Upper lobe of right lung (tissue), 1 donor: ENCODE results near the gene ADSL. TPM values are rescaled to one million over a fixed set of nuclear protein-coding genes. Genes with fewer than 3 reads are reported as not detected.

Source experiments
- ATAC-seq: fragments of 200-7000 bp; cut with Tn5 transposase; one replicate; pipeline ENCODE4 v1.9.1; 2020; ENCODE audit warnings: mild to moderate bottlenecking, moderate library complexity
- DNase-seq: peaks from one replicate; pipeline ENCODE4 v3.0.0-alpha.2; 2020
- H3K27ac ChIP-seq: fragments of 200-600 bp; one replicate; pipeline ENCODE4 v1.8.0; 2022
- H3K27me3 ChIP-seq: fragments of 200-600 bp; one replicate; pipeline ENCODE4 v1.8.0; 2022; ENCODE audit warnings: mild to moderate bottlenecking
- H3K36me3 ChIP-seq: fragments of 200-600 bp; one replicate; pipeline ENCODE4 v1.8.0; 2022
- H3K4me1 ChIP-seq: fragments of 200-600 bp; one replicate; pipeline ENCODE4 v1.8.0; 2022
- H3K4me3 ChIP-seq: fragments of 200-600 bp; one replicate; pipeline ENCODE4 v1.8.0; 2022; ENCODE audit warnings: mild to moderate bottlenecking
- H3K9me3 ChIP-seq: fragments of 200-600 bp; one replicate; pipeline ENCODE4 v1.8.0; 2022
- CTCF ChIP-seq: fragments of 200-600 bp; IDR thresholded peaks from one replicate; pipeline ENCODE4 v1.8.0; 2022; ENCODE audit warnings: antibody characterized with exemption
- intact Hi-C: fragments of 100-400 bp; cut with DNase I; formaldehyde crosslinking; loops from one replicate; pipeline ENCODE4 v1.11.0; 2022
- total RNA-seq: library from RNA; stranded (reverse); fragmentation: NEBNext Ultra II Directional; extraction: Animal tissue kit (Norgen Biotek cat#: 25700); gene quantifications from one replicate; pipeline ENCODE4 v1.2.1, GENCODE V29; 2021
- donor health status: DM: no; HTN: yes; CAD: no; lungs with severe emphysema.

Gene ADSL
- total RNA-seq, 1 donor from 2014 or later = 38.7 TPM

- Histone ChIP-seq H3K36me3 (no peaks in the 10 kb centered on the region), H3K9me3 (no peaks in the 10 kb centered on the region), H3K4me3 (no peak overlapping the region), H3K4me1 (peaks cover 20% of the 10 kb centered on the region), H3K27ac (no peak overlapping the region), H3K27me3 (no peaks in the 10 kb centered on the region)
- no peak for DNase-seq
- TF ChIP-seq CTCF = no peak
- intact Hi-C loops = no loop called here
- ATAC-seq = peak; percentile 77
Observed at GRCh38 chr22:40387746-40388145, 41.4 kb downstream of the ADSL start.

- no peak for TF ChIP-seq CTCF
- no peaks in the 10 kb centered on the region for H3K36me3 ChIP-seq
- intact Hi-C loops = no loop called here
- DNase-seq = no peak
- peaks cover 20% of the 10 kb centered on the region for H3K4me1 ChIP-seq
- H3K9me3 ChIP-seq = no peaks in the 10 kb centered on the region
- no peaks in the 10 kb centered on the region for H3K27me3 ChIP-seq
- H3K4me3 ChIP-seq = no peak overlapping the region
- ATAC-seq = no peak
- H3K27ac ChIP-seq = no peak overlapping the region
Observed at GRCh38 chr22:40388231-40388630, 41.9 kb downstream of the ADSL start.

- ATAC-seq (no peak), DNase-seq (no peak)
- Histone ChIP-seq H3K36me3 (no peaks in the 10 kb centered on the region), H3K9me3 (no peaks in the 10 kb centered on the region), H3K4me3 (no peak overlapping the region), H3K4me1 (peaks cover 5% of the 10 kb centered on the region), H3K27ac (no peak overlapping the region), H3K27me3 (no peaks in the 10 kb centered on the region)
- intact Hi-C loops = no loop called here
- TF ChIP-seq CTCF = no peak
Observed at GRCh38 chr22:40391417-40391816, 45.1 kb downstream of the ADSL start.

- intact Hi-C loops = no loop called here
- H3K27ac ChIP-seq = no peak overlapping the region
- no peaks in the 10 kb centered on the region for H3K9me3 ChIP-seq
- ATAC-seq = no peak
- H3K4me3 ChIP-seq = no peak overlapping the region
- H3K36me3 ChIP-seq = no peaks in the 10 kb centered on the region
- TF ChIP-seq CTCF = no peak
- H3K4me1 ChIP-seq = peaks cover 12% of the 10 kb centered on the region
- DNase-seq = no peak
- no peaks in the 10 kb centered on the region for H3K27me3 ChIP-seq
Observed at GRCh38 chr22:40392618-40393017, 46.3 kb downstream of the ADSL start.

- intact Hi-C loops = no loop called here
- H3K36me3 ChIP-seq = no peaks in the 10 kb centered on the region
- ATAC-seq = no peak
- no peak for TF ChIP-seq CTCF
- DNase-seq = no peak
- peaks cover 8% of the 10 kb centered on the region for H3K4me1 ChIP-seq
- H3K9me3 ChIP-seq = no peaks in the 10 kb centered on the region
- H3K4me3 ChIP-seq = no peak overlapping the region
- no peak overlapping the region for H3K27ac ChIP-seq
- no peaks in the 10 kb centered on the region for H3K27me3 ChIP-seq
Observed at GRCh38 chr22:40394607-40395006, 48.3 kb downstream of the ADSL start.

- Histone ChIP-seq H3K36me3 (no peaks in the 10 kb centered on the region), H3K4me3 (no peak overlapping the region), H3K27me3 (no peaks in the 10 kb centered on the region), H3K27ac (no peak overlapping the region), H3K4me1 (peaks cover 18% of the 10 kb centered on the region), H3K9me3 (no peaks in the 10 kb centered on the region)
- no peak for TF ChIP-seq CTCF
- no peak for DNase-seq
- intact Hi-C loops = no loop called here
- no peak for ATAC-seq
Observed at GRCh38 chr22:40395607-40396006, 49.3 kb downstream of the ADSL start.
